GM19035 (cell line): ENCODE data around the gene PDE2A.
"Not testable (repeated sequence)": the region's sequence is repeated elsewhere in the genome, so short reads cannot be mapped to it uniquely, and the experiment has no call there.

ENCODE experiments used
- ATAC-seq: cut with Tn5 transposase; IDR thresholded peaks from one replicate; pipeline ENCODE4 v1.9.1; 2021; ENCODE audit not compliant: unreplicated experiment

PDE2A gene

DNA sequence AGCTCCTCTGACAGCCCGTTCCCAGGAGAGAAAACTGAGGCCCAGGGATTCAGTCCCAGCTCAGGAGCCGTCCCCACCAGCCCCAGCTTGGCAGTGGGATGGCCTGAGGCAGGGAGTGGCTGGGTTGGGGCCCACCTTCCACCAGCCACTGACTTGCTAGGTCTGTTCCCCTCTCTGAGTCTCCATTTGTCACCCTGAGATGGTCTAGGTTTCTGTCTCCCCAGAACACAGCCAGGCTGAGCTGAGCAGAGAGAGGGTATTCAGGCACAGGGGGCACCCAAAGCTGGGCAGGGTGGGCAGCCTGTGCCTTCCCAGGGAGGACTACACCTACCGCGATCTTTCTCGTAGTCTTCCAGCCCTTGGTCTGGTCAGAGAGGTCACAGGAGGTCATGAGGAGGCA, 95.7 kb downstream of the PDE2A start:
- no peak for ATAC-seq

DNA sequence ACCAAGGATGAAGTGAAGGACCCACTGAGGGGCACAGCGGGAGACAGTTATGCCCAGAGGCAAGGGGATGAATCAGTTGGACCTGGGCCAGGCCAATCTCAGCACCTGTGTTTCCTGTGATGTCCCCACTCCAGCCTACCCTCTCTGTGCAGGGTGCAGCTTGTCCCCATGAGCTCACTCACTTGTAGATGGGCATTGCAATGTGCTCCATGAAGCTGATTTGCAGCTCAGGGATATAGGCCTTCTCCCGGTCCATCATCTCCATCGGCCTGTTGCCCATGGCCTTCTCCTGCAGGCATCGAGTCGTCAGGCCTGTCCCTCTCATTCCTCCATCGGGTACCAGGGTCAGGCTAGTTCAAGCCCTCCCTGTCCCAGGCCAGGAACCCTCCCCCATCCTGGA, 96.2 kb downstream of the PDE2A start:
- ATAC-seq = no peak

DNA sequence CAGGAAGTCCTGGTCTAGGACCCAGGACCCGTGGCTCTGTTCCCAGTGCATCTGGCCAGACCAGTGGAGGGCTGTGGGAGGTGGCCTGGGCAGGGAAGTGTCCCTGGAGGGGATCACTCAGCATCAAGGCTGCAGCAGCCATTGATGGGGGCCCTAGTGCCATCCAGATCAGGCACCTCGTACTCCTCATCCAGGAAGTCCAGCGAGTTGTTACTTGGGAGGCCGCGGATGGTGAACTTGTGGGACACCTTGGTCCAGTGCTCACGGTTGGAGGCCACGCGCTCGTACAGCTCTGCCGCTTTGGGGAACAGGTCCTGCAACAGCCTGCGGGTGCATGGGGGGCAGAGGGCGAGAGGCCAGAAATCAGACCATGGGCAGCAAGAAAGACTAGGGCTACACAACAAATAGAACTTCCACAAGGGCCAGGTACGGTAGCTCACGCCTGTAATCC, 96.9 kb downstream of the PDE2A start:
- ATAC-seq = no peak

DNA sequence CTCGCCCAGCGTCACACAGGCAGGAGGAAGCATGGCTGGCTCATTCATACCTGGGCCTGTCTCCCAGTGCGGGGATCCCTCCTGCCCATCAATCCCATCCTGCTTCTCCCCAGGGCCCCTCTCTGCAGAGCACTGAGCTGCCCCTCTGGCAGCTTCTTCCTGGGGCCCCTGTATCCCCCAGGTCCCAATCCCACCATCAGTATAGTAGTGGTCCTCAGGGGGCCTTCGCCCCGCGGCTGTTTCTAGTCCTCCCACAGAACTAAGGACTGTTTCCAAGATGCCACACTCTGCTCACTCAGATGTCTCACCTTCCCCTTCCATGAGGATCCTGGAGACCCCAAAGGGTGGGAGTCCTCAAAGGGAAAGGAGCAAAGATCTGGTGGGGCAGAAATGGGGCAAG, 97.6 kb downstream of the PDE2A start:
- ATAC-seq = no peak

DNA sequence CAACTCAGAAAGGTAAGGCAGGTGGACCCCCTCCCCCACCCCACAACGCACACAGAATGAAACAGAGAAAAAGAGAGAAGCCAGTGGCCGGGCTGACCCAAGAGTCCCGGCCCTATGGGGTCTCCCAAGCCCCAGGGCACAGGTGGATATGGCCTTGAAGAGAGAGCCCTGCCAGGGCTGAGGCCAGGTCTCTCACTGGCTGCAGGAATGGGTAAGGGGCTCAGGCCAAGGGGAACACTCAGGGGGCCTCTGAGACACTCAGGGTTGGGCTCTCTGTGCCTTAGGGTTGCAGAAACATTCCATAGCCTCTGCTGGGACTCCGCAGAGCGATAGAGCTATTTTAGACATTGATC, 98.0 kb downstream of the PDE2A start:
- ATAC-seq = no peak

DNA sequence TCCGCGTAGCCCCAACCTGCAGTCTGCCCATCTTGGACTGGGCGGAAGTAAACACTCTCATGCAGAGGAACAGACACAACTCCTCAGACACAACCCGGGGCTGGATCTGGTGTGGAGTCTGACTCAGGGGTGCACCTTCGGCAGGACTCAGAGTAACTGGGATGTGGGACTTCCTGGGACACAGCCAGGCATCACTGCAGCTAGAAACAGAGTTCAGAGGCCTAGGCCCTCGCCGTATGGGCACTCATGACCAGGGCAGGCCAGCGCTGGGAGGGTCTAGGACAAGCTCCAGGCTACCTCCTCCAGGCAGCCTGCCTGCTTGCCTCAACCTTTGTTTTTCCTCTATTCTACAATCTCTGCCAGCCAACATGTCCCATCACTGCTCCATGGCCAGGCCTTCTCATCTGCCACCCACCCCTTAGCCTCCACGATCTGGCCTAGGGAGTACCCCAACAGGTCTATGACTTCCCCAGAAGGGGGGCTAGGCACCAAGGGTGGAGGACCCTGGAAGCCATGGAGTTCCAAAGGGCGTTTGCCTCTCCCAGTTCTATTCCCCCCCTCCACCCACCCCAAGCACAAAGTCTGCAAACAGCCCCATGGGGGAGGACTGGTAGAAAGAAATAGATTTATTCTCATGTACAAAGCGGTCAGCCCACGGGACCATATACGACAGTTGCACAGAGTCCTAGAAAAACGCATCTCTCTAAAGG, 98.5 kb downstream of the PDE2A start:
- ATAC-seq = no peak

DNA sequence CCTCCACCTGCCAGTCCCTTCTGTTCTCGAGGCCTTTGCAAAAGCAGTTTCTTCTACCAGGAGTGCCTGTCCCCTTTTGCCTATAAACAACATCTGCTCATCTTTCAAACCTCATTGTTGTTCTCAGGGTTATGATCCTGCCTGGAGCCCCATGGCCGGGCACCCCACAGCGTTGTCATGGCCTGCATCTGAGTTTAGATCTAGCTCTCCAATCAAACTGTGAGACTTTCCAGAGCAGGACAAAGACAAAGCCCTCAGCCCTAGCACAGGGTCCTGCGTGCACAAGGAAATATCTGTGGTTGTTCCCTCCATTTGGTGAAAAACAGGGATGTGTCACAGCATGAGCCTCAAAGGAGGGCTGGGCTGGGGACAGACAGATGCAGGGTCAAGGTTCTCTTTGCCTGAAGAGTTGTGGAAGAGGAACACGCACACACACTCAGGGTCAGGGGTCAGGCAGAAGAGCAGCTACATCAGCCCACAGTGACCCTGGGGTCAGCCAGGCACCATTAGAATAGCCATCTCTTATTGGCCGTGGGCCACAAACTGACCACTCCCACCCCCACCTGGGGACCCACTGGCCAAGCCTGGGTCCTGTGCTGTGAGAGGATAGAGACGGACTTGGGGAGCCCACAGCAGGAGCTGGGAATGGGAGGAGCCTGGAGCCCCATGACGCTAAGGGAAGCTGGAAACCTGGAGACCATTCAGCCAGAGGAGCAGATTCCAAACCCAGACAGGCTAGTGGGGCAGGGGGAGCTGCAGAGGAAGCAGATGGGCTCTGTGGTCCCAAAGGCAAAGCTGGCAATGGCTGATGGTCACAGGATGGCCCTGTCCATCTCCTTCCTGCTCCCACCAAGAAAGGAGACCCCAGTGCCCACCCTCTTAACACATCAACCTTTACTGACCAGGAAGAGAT, 99.4 kb downstream of the PDE2A start:
- no peak for ATAC-seq

DNA sequence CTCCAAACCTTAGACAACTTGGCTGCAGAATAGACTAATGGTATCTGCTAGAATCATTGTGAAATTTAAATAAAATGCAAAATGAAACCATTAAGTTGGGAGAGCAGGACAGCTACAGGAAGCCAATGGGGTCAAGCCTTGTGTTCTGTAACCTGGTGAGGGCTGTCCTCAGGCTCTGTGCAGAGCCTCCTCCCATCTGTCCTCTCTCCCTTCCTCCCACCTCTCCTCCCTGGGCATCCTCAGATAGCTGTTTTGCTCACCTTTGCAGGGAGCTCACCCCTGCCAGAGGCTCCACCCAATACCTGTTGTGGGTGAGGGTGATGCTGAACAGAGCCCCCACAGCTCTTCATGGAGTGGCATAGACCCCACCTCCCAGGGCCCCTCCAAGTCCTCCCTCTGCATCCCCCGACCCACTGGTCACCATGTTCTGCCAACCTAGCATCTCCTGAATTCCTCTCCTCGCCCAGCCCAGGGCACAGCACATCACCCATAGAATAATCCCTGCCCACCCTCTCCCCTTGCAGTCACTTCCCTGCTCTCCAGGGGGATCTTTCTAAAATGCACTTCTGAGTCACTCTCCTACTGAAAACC, 100.3 kb downstream of the PDE2A start:
- ATAC-seq = no peak

DNA sequence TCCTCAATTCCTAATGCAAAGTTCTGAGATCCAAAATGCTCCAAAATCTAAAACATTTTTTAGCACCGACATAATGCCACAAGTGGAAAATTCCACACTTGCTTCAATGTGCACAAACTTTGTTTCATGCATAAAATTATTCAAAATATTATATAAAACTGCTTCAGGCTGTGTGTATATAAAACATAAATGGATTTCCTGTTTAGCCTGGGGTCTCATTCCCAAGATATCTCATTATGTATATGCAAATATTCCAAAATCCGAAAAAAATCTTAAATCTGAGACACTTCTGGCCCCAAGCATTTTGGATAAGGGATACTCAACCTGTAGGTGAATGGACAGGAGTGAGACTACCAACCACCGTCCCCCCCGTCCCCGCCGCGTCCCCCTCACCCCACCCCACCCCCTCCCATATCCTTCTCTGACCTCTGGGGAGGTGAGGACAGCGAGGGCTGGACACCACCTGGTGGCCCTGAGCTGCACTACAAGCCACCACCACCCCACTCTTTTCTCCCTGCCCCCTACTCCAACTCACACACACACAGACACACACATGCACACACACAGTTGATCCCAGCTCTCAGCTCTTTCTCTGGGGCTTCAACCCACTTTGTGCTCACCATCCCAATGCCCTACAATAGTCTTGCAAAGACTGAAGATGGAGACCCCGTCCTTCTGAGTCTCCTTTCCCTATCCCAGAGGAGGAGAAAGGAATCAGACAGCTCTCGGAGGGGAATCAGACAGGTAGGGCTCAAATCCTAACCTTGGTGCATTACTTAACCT, 101.0 kb downstream of the PDE2A start:
- ATAC-seq = no peak

DNA sequence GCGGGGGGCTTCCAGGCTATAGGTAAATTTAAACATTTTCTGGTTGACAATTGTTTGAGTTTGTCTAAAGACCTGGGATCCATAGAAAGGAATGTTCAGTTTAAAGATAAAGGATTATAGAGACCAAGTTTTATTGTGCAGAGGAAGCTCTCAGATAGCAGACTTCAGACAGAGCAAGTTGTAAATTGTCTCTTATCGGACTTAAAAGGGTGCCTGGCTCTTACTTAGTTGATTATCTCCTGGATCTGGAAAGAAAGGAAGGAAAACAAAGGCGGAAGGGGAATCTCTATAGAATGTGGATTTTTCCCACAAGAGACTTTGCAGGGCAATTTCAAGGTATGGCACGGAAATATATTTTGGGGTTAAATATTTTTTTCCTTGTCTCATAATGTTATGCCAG, 101.7 kb downstream of the PDE2A start:
- not testable (repeated sequence) for ATAC-seq

DNA sequence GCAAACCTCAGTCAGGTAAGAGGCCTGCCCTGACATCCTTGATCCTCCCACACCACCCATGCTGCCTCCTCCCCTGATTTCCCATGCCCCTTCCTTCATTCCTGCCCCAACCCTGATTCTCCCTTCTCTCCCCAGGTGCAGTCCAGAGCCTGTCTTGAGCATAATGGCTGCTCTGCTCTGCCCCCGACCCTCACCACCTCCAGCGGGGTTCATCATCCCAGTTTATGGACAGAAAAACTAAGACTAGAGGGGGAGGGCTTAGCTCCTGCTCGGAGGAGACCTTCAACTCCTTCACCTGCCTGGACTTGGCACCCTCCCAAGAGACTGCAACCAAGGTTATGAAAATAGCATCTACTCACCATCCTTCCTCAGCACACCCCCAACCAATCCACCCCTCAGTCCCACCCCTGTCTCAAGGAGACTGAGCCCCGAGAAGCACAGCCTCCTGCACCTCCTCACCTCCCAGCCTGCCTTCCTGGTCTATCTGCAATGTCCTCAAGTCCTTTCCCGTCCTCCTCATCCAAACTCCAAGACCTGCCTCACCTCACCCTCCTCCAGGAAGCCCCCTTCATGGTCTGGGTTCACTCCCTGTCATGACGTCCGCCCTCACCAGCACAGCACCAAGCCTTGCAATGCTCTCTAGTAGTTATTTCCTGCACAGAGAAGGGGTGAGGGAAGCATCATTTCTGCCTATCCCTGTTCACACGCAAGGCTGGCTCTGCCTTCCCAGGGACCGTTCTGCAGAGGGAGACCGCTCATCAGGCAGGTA, 103.1 kb downstream of the PDE2A start:
- no peak for ATAC-seq

DNA sequence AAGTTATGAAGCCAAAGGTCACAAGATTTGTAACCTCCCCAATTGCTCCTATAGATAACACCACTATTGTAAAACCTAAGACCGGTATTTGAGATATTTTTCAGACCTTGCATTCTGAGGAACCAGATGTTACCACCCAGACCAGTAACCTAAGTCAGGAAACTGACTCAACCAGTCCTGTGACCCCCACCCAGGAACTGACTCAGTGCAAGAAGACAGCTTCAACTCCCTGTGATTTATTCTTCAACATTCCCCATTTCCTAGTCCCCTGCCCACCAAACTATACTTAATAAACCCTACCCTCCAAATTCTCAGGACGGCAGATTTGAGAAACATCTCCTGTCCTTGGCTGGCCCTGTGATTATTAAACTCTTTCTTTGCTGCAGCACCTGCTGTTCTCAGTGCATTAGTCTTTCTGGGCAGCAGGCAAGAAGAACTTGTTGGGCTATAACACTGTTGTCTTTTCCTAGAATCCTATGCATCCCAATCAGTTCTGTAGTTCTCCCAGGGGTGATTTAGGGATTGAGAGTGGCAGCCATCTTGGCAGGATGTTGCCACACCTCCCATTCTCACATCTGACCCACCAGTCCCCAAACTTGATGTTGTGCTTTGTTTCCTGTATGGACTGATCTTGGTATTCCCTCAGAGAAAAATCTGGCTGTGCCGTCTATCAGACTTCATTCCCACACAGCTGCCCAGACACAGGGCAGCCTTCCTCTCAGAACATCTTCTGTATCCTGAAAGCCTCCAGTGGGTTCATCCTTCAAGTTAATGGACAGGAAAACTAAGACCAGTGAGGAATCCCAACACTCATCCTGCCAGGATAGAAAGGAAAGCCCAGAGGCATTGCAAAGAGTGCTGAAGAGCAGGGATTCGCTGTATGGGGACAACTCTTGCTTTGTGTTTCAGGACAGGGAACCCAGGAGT, 104.0 kb downstream of the PDE2A start:
- ATAC-seq = no peak

DNA sequence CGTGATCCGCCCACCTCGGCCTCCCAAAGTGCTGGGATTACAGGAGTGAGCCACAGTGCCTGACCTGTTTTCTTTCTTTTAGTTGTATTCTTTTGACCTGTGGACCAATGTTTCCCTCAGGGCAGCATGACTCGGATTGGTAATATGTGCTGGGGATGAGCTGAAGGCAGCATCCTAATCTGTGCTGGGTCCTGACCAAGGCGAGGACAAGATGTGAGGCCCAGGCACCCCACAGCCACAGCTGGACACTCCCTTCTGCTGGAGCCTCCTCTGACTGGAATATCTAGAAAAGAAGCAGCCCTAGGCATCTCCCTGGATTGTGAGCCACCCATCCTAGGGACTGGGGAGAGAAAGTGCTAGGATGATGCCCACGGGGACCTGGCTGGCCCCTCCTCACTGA, 105.4 kb downstream of the PDE2A start:
- no peak for ATAC-seq

DNA sequence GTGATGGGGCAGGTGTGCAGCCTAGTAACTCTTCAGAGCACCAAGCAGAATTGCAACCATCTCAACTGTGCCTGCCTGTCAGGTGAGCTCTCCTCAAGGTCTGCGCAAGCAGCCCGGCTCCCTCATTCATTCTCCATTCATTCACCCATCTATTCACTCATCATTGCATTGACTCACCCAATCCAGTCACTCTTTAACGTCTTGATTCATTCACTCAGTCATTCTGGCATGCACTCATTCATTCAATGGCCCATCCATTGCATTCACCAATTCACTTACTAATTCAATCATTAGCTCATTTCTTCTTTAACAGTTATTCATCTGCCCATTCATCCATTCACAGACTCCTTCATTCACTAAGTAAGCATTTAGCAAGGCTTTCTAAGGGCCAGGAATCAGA, 111.8 kb downstream of the PDE2A start:
- no peak for ATAC-seq

DNA sequence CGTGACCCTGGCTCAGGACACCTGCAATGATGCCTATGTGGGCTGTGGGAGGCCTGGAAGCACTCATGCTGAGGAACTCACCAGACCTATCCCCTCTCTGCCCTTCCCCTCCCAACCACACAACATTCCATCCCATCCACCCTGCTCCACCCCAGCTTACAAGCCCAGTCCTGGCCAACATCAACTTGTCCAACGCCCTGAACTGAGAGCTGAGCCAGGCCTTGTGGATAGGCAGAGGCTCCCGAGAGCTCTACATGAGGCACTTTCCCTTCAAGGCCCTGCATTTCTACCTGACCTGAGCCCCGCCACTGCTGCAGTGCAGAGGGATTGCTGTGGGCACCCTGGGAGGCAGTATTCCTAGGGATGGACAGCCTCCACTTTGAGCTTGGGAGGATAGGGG, 112.4 kb downstream of the PDE2A start:
- no peak for ATAC-seq

DNA sequence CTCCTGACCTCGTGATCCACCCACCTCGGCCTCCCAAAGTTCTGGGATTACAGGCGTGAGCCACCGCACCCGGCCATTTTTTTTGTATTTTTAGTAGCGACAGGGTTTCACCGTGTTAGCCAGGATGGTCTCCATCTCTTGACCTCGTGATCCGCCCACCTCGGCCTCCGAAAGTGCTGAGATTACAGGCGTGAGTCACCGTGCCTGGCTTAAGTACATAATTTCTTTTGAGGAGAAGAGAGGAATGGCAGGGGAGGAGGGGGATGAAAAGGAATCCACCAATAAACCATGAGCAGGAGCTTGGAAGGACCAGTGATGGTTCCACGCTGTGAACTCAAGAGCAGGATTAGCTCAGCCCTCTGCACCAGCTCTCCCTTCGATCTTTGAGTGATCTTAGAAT, 113.4 kb downstream of the PDE2A start:
- not testable (repeated sequence) for ATAC-seq

DNA sequence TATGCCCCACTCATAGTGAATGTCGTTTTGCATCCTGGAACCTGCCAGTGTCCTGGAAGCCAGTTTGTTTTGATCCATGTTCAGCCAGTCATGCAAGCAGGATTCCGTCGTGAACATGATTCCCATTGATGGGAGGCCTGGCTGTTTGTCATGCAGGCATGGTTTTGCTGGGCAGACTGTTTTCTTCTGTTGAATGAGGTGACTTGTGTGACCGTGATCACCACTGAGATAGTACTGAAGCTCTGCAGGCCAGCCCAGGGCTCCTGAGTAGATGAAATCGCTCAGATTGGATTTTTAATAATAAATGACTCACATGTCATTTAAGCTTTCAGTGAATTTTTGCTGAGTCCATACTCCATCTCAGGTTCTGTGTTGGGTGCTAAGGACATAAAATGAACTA, 117.8 kb downstream of the PDE2A start:
- ATAC-seq = no peak

DNA sequence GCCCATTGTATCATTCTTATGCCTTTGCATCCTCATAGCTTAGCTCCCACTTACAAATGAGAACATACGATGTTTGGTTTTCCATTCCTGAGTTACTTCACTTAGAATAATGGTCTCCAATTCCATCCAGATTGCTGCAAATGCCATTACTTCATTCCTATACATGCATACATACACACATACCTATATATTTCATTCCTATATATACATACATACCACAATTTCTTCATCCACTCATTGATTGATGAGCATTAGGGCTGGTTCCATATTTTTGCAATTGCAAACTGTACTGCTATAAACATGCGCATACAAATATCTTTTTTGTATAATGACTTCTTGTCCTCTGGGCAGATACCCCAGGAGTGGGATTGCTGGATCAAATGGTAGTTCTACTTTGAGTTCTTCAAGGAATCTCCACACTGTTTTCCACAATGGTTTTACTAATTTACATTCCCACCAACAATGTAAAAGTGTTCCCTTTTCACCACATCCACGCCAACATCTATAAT, 119.2 kb downstream of the PDE2A start:
- ATAC-seq = not testable (repeated sequence)

DNA sequence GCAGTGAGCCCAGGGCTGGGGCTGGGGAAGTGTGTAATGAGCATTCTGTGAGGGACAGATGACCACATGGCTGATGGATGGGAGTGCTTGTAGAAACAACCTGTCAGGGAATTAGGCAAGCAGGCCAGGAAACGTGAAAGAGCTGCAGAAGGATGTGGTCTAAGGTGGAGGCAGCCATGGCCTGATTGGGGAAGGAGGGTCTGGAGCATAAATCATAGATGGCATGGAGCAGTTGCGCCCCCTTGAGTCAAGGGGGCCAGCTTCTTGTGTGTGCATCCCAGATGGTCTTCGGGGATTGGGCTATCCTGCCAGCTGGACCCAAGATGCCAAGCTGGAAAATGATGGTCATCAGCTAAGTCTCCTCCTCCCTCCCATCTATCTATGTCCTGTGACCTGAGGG, 120.5 kb downstream of the PDE2A start:
- ATAC-seq = no peak
